Ammon's horn (tissue), 1 donor: ENCODE results near the gene UQCRHL.
"Not testable (repeated sequence)": the region's sequence is repeated elsewhere in the genome, so short reads cannot be mapped to it uniquely, and the experiment has no call there.

ENCODE experiments used
- DNase-seq: peaks from one replicate; pipeline ENCODE4 v3.0.0-alpha.2; 2016; ENCODE audit warnings: low spot score

Gene UQCRHL

GRCh38 chr1:15807549-15807948 is at the start of gene UQCRHL:
UQCRHL (minus strand) TSS chr1:15807649; CDS start chr1:15807649, 0 bp downstream.
- DNase-seq, result not testable (repeated sequence)

- no peak for DNase-seq
These were observed 49.4 kb upstream of the UQCRHL start for GRCh38 chr1:15856888-15857287.

- DNase-seq, result no peak
These were observed 45.4 kb upstream of the UQCRHL start for GRCh38 chr1:15852828-15853302.

DNA sequence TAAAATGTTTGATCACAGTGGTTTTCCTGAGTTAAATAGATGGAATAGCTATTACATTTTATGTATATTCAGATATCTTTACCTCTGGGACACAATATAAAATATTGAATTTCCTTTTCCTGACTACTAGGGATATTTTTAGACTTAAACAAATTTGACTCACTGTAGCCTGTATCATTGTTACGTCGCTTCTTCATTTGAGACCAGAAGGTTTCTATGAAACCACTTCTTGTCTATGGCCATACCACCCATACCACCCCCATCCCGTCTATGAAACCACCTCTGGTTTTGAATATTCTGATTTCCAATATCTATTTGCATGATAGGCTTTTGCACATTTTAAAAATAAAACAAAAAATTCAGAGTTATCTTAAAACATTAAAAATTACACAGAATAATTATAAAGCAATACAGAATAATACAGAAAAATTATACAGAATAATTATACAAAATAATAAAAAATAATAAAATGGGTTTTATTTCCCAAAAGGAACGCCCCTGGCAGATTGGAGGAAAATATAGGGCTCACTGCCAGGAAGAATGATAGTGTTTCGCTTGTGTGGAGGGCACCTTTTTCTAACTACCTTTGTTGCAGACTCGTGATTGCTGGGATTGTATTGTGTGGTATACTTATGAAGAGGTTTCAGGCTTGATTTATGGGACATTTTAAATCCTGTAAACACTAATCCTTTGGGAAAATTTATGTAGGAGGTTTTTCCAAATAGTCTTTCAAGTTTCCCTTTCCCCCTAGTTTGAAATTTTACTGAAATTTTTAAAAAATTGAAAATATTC is 44.8 kb upstream of the UQCRHL start:
- DNase-seq, result no peak

DNA sequence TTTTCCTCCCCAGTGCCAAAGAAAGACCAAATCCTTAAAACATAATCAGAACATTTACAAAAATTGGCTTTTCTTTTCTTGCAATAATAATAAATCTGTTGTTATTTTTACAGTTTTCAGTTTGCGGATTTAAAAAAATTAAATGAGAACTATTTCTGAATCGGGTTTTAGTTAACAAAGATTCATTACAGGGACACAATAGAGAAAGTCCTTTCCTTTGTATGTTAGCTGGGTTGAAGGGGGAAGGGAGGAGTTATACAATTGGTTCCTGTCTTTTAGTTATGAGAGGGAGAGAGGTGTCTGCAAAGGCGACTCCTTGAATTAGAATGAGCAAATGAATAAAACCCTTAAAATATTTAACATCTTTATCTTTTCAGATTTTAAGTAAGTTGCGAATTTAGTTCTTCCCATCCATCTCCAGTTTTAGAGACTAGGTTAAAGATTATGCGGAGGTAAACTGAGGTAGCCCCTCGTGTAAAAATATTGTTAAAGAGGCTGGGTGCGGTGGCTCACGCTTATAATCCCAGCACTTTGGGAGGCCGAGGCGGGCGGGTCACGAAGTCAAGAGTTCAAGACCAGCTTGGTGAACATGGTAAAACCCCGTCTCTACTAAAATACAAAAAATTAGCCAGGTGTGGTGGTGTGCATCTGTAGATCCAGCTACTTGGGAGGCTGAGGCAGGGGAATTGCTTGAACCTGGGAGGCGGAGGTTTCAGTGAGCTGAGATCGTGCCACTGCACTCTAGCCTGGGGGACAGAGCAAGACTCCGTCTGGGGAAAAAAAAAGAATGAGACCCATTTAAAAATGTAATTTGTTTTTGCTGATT is 44.0 kb upstream of the UQCRHL start:
- DNase-seq, result peak; percentile 48

DNA sequence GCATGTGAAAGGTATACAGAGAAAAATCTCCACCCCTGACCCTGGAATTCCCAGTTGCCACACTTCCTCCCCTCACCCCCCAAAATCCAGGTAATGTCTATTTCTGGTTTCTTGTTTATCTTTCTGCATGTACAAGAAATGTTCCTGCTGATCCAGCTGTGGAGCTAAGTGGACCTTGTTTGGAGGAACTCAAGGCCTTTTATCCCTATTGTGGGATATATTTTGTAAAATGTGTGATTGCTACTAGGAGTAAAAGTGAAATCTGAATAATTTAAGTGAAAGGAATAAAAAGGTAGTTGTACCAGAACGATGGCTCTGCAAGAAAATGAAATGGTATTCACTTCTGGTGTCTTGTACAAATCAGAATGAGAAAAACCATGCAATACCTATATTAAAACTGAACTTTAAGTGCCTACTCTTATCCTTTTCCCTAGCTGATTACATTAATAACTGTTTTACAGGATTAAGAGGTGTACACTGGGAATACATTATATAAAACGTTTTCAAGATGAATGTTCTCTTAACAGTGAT is 43.1 kb upstream of the UQCRHL start:
- DNase-seq, result no peak

GRCh38 chr1:15849775-15850324 is 42.4 kb upstream of the UQCRHL start:
- DNase-seq, result peak; percentile 75

DNA sequence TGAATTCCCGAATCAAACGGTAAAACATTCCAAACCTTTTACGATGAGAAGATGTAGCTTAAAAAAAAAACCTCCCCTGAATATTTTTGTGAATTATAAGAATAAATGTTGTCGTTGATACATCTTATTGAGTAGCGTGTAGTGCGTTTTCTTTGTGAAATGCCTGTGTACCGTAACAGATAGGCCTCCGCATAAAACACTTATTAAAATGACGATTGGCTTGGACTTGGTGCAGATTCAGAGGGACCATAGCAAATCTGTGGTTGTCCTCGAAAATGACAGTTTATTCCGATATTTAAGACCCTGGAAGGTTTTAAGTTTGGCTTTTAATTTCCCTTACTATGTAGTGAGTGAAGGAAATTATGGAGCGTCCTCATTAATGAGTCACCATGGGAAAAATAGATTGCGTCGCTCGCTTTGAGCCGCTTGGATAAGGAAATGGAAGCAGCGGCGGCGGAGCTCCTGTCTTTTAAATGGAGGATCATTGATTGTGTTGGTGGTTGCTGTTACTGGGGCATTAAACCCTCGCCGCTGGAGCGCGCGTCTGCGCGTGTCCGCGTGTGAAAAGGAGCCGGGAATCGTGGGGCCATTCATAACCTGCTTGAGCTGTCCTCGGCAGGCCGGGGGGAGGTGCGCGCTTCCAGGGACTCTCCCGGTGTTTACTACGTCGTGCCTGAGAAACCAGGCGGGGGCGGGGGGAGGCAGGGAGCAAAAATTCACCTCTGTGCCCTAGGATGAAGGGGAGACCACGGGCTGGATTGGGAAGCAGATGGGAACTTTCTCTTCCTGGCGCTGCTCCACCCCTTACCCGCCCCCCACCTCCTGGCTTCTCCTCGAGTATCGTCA is 41.7 kb upstream of the UQCRHL start:
- peak; percentile 92 for DNase-seq

- DNase-seq, result peak; percentile 40
These were observed 40.9 kb upstream of the UQCRHL start for GRCh38 chr1:15848143-15848928.

DNA sequence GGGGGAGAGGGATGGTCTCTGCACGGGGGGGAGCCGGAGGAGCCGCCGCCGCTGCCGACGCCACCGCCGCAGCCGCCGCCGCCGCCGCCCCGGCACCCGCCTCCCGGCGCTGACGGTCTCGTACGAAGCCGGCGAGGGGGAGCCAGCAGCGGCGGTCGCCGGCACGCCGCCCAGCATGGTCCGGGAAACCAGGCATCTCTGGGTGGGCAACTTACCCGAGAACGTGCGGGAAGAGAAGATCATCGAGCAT is 40.4 kb upstream of the UQCRHL start:
- DNase-seq, result no peak

DNA sequence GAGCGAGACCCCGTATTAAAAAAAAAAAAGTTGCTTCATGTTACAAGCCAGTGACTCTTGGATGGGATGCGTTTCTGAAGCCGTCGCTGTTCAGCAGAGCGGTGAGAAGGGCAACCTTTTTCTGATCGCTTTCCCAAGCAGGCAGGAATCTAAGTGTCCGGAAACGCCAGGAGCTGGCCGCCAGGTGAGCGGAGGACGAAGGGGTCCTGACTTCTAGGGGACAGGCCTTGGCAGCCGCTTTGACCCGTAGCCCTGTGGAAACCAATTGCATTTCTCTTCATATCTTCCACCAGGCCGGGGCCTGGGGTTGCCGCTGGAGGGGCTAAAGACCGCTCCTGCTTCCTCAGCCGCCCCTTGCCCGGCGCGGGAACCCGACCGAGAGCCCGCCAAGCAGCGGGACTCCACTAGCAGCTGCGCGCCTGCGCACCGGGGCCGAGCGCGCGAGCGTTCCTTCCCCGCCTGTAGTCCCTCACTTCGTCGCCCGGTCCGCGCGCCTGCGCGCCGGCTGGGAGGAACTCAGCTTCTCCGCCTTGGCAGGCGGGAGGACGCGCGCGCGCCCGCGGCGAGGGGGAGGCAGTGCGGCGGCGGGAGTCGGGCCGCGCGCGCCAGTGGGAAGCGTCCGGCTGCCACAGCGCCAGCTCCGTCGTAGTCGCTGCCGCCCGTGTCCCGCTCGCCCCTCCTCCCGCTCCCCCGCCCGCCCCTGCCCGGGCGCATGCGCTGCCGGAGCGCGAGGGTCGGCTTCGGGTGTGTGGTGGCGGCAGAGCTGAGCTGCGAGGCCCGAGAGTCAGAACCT is 39.8 kb upstream of the UQCRHL start, which contains the start of gene SPEN:
TSS of gene SPEN (plus strand) at position 608 of the 793 bp plus-strand sequence. CDS start 361 bp downstream, outside the sequence.
- peak; percentile 97 for DNase-seq

DNA sequence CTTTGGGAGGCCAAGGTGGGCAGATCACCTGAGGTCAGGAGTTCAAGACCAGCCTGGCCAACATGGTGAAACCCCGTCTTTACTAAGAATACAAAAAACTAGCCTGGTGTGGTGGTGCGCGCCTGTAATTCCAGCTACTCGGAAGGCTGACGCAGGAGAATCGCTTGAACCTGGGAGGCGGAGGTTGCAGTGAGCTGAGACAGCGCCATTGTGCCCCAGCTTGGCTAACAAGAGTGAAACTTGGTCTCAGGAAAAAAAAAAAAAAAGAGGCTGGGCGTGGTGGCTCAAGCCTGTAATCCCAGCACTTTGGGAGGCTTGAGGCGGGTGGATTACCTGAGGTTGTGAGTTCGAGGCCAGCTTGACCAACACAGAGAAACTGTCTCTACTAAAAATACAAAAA is 38.6 kb upstream of the UQCRHL start:
- DNase-seq, result not testable (repeated sequence)

GRCh38 chr1:15843826-15844572 is 36.5 kb upstream of the UQCRHL start:
- DNase-seq, result peak; percentile 77

GRCh38 chr1:15838721-15839120 is 31.3 kb upstream of the UQCRHL start:
- no peak for DNase-seq

DNA sequence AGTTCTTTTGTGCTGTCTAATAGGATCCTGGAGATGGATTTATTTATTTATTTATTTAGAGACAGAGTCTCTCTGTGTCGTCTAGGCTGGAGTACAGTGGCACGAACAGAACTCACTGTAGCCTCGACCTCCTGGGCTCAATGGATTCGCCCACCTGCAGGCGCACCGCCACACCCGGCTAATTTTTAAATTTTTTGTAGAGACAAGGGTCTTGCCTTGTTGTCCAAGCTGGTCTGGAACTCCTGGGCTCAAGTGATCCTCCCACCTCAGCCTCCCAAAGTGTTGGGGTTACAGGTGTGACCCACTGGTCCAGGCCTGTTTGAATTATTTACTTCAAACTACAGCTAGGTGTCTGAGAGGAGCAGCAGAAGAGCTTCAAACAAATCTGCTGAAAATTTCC is 30.5 kb upstream of the UQCRHL start:
- no peak for DNase-seq

- DNase-seq, result no peak
These were observed 29.6 kb upstream of the UQCRHL start for GRCh38 chr1:15836772-15837669.

DNA sequence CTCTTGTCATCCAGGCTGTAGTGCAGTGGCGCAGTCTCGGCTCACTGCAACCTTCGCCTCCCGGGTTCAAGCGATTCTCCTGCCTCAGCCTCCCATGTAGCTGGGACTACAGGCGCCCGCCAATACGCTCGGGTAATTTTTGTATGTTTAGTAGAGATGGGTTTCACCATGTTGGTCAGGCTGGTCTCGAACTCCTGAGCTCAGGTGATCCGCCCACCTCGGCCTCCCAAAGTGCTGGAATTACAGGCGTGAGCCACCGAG is 29.0 kb upstream of the UQCRHL start:
- DNase-seq, result not testable (repeated sequence)

DNA sequence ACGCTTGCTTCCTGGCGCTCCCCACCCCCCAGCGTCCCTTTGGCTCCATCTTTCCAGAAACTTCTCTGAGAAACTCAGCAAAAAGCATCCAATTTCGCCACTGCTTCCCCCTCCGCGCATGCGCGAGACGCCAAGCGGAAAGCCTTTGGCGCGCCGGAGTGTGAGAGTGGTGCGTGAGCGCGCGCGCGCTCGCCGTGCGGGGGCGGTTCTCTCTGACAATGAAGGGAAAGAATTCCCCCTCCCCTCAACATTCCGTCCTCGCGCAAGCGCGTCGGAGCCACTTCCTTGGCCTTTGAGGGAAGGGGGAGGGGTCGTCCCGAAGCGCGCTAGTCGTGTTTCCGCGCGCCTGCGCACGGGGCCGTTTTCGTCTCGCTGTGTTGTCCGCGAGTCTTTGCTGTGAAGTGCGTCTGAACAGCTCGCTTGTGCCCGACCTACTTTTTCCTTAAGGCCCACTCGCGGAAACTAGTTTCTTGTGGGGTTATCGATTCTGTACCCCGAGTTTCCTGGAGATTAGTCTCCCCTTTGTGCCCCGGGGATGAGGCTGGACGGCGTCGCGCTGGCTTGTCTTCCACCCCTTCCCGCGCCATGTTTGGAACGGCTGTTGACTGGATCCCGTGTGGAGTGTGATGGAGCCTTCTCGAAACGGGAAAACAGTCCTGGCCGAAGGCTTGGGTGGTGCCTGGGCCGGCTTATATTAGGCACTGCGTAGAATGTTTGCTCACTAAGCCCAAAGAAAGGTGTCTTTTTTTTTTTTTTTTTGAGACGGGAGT is 28.5 kb upstream of the UQCRHL start:
- peak; percentile 99 for DNase-seq
